ENCODE data around the gene SOX30. TPM values are rescaled to one million over a fixed set of nuclear protein-coding genes. Genes with fewer than 3 reads are reported as not detected.

SOX30 gene
- polyA plus RNA-seq, 2 of the 4 experiments (the other 2 are of a cell fraction) = 0.08 to 0.10 TPM

DNA sequence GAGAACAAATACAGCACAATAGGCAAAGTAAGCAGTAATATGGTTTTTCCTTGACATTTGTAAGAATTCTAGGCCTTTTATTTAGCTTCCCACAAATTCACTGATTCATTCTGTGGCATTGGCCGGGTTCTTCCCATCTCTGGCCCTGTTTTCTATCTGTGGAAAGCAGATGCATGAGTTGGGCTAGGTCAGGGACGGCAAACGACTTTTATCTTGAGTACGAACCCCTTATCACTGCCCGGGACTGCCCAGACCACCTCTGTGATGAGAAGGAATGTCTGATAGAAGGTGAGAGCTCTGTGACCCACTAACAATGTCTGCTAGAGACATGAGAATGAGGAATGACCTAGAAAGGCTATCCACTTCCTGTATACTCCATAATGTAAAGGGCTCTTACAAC is 41.2 kb downstream of the SOX30 start:
- FAIRE-seq (no peak), ATAC-seq (no peak), DNase-seq (ENCODE audit: low read depth in 1 of 2, low spot score in 1 of 2) (no peak)
- TF ChIP-seq HDAC2 (IDR thresholded peaks at IDR 0.05) (no peak), ZSCAN20 (CRISPR knock-in tag; IDR thresholded peaks at IDR 0.05) (no peak), HEYL (CRISPR knock-in tag; IDR thresholded peaks at IDR 0.05) (no peak)
- Histone ChIP-seq H3K4me1 (peaks cover 23% of the 10 kb centered on the region), H3K27ac (no peak overlapping the region), H3K4me2 (no peak overlapping the region), H3K9me3 (no peaks in the 10 kb centered on the region), H3K4me3 (no peak overlapping the region)
- POLR2A ChIA-PET = no interaction called here
- CTCF ChIA-PET = interaction anchor here (0.9 kb wide), 1 partner anchor 28 kb away, joined by 3 read pairs; no protein-coding TSS in a partner anchor
- WGBS (ENCODE audit: missing lambda C conversion rate) = 83% methylated on average over 5 of the region's 5 CpGs

DNA sequence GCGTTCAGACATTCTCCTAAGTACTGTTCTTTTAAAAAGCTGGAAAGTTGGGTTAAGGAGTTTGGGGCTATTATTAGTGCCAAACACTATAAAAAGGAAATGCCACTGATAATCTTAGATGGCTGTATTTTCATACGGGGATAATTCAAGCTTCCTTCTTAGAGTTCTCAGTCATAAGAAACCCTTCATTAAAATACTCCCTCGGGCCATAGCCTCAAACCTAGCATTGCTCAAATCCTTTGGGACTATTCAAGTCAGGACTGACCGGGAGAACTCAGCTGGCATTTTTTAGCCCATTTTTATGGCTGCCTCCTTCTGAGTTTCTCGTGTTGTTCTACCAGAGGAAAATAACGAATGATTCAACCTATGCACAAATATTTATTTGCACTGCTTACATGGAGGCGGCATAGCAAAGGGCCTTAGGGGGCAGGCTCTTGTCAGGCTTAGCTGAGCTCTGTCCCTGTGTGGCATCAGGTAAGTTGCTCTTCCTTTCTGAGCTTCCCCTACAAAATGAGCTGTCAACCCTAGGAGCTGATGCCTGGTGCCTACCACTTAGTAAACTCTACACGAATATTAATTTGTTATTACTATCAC is 43.2 kb downstream of the SOX30 start:
- TF ChIP-seq GATA3 (IDR thresholded peaks at IDR 0.05; ENCODE audit: borderline replicate concordance) (no peak), CHD2 (IDR thresholded peaks at IDR 0.05; ENCODE audit: low read length, partially characterized antibody) (no peak), CEBPB (IDR thresholded peaks at IDR 0.05) (no peak), PHF8 (IDR thresholded peaks at IDR 0.05; ENCODE audit: borderline replicate concordance, low read depth) (no peak), MAZ (IDR thresholded peaks at IDR 0.05; ENCODE audit: borderline replicate concordance, low read depth, low read length) (no peak), SREBF2 (IDR thresholded peaks at IDR 0.05) (no peak), ZSCAN20 (CRISPR knock-in tag; IDR thresholded peaks at IDR 0.05) (no peak)
- WGBS (ENCODE audit: missing lambda C conversion rate) = 51% methylated on average over 8 of the region's 8 CpGs
- POLR2A ChIA-PET = no interaction called here
- CTCF ChIA-PET = interaction anchor here (0.6 to 1.6 kb wide), 4 partner anchors 81 to 1532 kb away, joined by 3 to 4 read pairs (median 3); no protein-coding TSS in a partner anchor
- Histone ChIP-seq H3K4me2 (no peak overlapping the region), H3K4me3 (no peak overlapping the region), H3K4me1 (peaks cover 28% of the 10 kb centered on the region), H3K9me3 (no peaks in the 10 kb centered on the region), H3K27ac (peak overlapping the region in 1 of 2 experiments; percentile 36; a peak in 2 of 6 replicates)
- no peak for ATAC-seq
- no peak for DNase-seq (ENCODE audit: low read depth in 1 of 2, low spot score in 1 of 2)
- FAIRE-seq = no peak

DNA sequence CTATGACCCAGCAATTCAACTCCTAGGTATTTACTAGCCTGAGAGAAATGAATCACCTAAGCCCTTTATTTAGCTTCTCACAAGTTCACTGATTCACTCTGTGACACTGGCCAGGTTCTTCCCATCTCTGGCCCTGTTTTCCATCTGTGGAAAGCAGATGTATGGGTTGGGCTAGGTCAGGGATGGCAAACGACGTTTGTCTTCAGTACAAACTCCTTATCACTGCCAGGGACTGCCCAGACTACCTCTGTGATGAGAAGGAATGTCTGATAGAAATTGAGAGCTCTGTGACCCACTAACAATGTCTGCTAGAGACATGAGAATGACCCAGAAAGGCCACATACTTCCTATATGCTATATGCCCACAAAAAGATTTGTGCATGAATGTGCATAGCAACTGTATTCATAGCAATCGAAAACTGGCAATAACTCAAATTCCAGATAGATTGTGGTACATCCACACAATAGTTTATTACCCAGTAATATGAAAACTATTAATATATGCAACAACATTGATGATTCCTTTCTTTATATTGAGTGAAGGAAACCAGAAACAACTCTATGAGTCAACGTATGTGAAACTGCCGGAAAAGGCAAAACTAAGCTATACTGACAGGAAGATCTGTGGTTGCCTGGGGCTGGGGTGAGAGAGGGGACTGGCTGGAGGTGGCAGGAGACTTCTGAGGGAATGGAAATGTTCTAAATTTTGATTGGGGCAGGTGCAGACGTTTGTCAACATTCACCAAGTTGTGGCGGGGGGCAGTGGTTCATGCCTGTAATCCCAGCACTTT is 44.7 kb downstream of the SOX30 start:
- DNase-seq (ENCODE audit: low read depth in 1 of 2, low spot score in 1 of 2) = peak; percentile 12 to 55
- ChIA-PET POLR2A (no interaction called here), CTCF (interaction anchor here (0.8 to 1.6 kb wide), 5 partner anchors 11 to 110 kb away, joined by 3 to 4 read pairs (median 3); no protein-coding TSS in a partner anchor)
- peak; percentile 68 to 70 for ATAC-seq
- no peaks in the 10 kb centered on the region for H3K9me3 ChIP-seq
- peaks cover 41% of the 10 kb centered on the region for H3K4me1 ChIP-seq
- TF ChIP-seq FOSL2 (IDR thresholded peaks at IDR 0.05) = peak; percentile 8; the same call in 1 of the 2 replicates
- TF ChIP-seq FOSL2 (CRISPR knock-in tag; IDR thresholded peaks at IDR 0.05) = no peak; the same call in 1 of the 2 replicates
- no peak for TF ChIP-seq JUNB (IDR thresholded peaks at IDR 0.05)
- no peak for TF ChIP-seq ZC3H11A (IDR thresholded peaks at IDR 0.05)
- peak overlapping the region; percentile 26 for H3K4me2 ChIP-seq
- WGBS (ENCODE audit: missing lambda C conversion rate) = 44% methylated on average over 7 of the region's 7 CpGs
- no peak for FAIRE-seq
- H3K4me3 ChIP-seq = no peak overlapping the region
- H3K27ac ChIP-seq = peak overlapping the region; percentile 50 to 52; a peak in 4 of 6 replicates

DNA sequence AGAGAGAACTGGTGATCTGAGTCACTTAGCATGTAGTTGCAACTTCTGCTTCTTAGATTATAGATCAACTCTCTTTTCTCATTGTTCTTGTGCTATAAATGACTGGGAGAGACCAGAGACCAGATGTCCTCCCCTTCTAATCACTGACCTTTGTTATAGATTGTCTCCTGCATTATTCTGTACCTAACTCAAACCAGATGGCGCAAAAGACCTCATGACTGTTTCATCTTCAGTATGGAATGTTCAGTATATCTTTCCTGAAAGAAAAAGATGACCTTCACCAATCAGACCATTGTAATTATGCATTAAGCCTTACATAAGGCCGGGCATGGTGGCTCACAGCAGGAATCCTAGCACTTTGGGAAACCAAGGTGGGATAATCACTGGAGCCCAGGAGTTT is 46.2 kb downstream of the SOX30 start:
- Histone ChIP-seq H3K9me3 (no peaks in the 10 kb centered on the region), H3K4me3 (no peak overlapping the region), H3K27ac (peak overlapping the region in 1 of 2 experiments; percentile 82; a peak in 3 of 6 replicates), H3K4me2 (no peak overlapping the region), H3K4me1 (peaks cover 41% of the 10 kb centered on the region)
- DNase-seq (ENCODE audit: low read depth in 1 of 2, low spot score in 1 of 2) (no peak), FAIRE-seq (no peak), ATAC-seq (no peak)
- 77% methylated on average over 2 of the region's 2 CpGs for WGBS (ENCODE audit: missing lambda C conversion rate)
- ChIA-PET POLR2A (no interaction called here), CTCF (interaction anchor here (0.7 kb wide), 1 partner anchor 948 kb away, joined by 3 read pairs; no protein-coding TSS in a partner anchor)
- no peak for TF ChIP-seq HOXB5 (CRISPR knock-in tag; IDR thresholded peaks at IDR 0.05)
- TF ChIP-seq RCOR1 (IDR thresholded peaks at IDR 0.05; ENCODE audit: low read depth, low read length) = no peak
- TF ChIP-seq GATA3 (IDR thresholded peaks at IDR 0.05; ENCODE audit: borderline replicate concordance) = no peak
- no peak for TF ChIP-seq TP53 (CRISPR knock-in tag; IDR thresholded peaks at IDR 0.05)
- TF ChIP-seq SREBF2 (IDR thresholded peaks at IDR 0.05) = no peak
- no peak for TF ChIP-seq USF2 (IDR thresholded peaks at IDR 0.05)
- TF ChIP-seq, protein P1, sequence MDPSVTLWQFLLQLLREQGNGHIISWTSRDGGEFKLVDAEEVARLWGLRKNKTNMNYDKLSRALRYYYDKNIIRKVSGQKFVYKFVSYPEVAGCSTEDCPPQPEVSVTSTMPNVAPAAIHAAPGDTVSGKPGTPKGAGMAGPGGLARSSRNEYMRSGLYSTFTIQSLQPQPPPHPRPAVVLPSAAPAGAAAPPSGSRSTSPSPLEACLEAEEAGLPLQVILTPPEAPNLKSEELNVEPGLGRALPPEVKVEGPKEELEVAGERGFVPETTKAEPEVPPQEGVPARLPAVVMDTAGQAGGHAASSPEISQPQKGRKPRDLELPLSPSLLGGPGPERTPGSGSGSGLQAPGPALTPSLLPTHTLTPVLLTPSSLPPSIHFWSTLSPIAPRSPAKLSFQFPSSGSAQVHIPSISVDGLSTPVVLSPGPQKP (IDR thresholded peaks at IDR 0.05; ENCODE audit: low read depth, low read length) = no peak
- no peak for TF ChIP-seq TFCP2L1 (CRISPR knock-in tag; IDR thresholded peaks at IDR 0.05)
- TF ChIP-seq ZSCAN20 (CRISPR knock-in tag; IDR thresholded peaks at IDR 0.05) = no peak
- TF ChIP-seq JUN (IDR thresholded peaks at IDR 0.05) = no peak
- no peak for TF ChIP-seq HDAC2 (IDR thresholded peaks at IDR 0.05)
- TF ChIP-seq RNF2 (IDR thresholded peaks at IDR 0.05; ENCODE audit: borderline replicate concordance, low read depth) = no peak
- TF ChIP-seq EHMT2 (IDR thresholded peaks at IDR 0.05; ENCODE audit: low read depth) = no peak
- TF ChIP-seq BCL3 (IDR thresholded peaks at IDR 0.05) = no peak

Data from A549 (cell line).